HepG2 (cell line): Measurements from ENCODE around the gene UBE2Q1. TPM values are rescaled to one million over a fixed set of nuclear protein-coding genes. Genes with fewer than 3 reads are reported as not detected.
A peak's percentile ranks its signal among the peaks of the same experiment; 100 is the strongest.

Experiments
- ARID2 ChIP-seq: sonication (generic); formaldehyde crosslinking; IDR thresholded peaks from 2 replicates; pipeline ENCODE4 v1.8.1; 2022; ENCODE audit warnings: mild to moderate bottlenecking, missing genetic modification reagents, borderline replicate concordance
- FOXK2 ChIP-seq: fragments of 450-650 bp; IDR thresholded peaks from 2 replicates; pipeline ENCODE4 v1.6.1; 2016
- HMG20A ChIP-seq: IDR thresholded peaks from 2 replicates; pipeline ENCODE4 v1.6.1; 2016; ENCODE audit warnings: borderline replicate concordance
- HNF4G ChIP-seq, 2 experiments: sonication (generic) in 1 of 2; formaldehyde crosslinking in 1 of 2; IDR thresholded peaks; 2 replicates each; pipeline versions ENCODE4 v1.4.0 to v1.6.1; 2011 to 2020; ENCODE audit warnings: borderline replicate concordance in 2 of 2, low read depth in 2 of 2, mild to moderate bottlenecking in 2 of 2, low read length in 1 of 2, missing genetic modification reagents in 1 of 2, moderate library complexity in 1 of 2
- MATR3 ChIP-seq: sonication (generic); formaldehyde crosslinking; IDR thresholded peaks from 2 replicates; pipeline ENCODE4 v1.4.0; 2020; ENCODE audit warnings: missing genetic modification reagents
- NRL ChIP-seq: sonication (generic); formaldehyde crosslinking; IDR thresholded peaks from 2 replicates; pipeline ENCODE4 v1.5.0; 2020; ENCODE audit warnings: missing genetic modification reagents, mild to moderate bottlenecking, moderate library complexity, borderline replicate concordance
- PHF5A ChIP-seq: IDR thresholded peaks from one replicate; pipeline ENCODE4 v1.6.1; 2018; ENCODE audit warnings: low read depth, missing genetic modification reagents; ENCODE audit not compliant: unreplicated experiment
- RFXAP ChIP-seq: sonication (generic); formaldehyde crosslinking; IDR thresholded peaks from 2 replicates; pipeline ENCODE4 v1.4.0; 2020; ENCODE audit warnings: missing genetic modification reagents, borderline replicate concordance
- SETDB1 ChIP-seq: sonication (generic); formaldehyde crosslinking; IDR thresholded peaks from 2 replicates; pipeline ENCODE4 v1.5.1; 2020; ENCODE audit warnings: missing genetic modification reagents, mild to moderate bottlenecking, borderline replicate concordance
- ZNF121 ChIP-seq: sonication (generic); formaldehyde crosslinking; IDR thresholded peaks from 2 replicates; pipeline ENCODE4 v1.5.0; 2020; ENCODE audit warnings: mild to moderate bottlenecking, missing genetic modification reagents
- ZNF367 ChIP-seq: sonication (generic); formaldehyde crosslinking; IDR thresholded peaks from 2 replicates; pipeline ENCODE4 v1.4.0; 2020; ENCODE audit warnings: missing genetic modification reagents, borderline replicate concordance
- ZNF501 ChIP-seq: sonication (generic); formaldehyde crosslinking; IDR thresholded peaks from 2 replicates; pipeline ENCODE4 v1.5.1; 2020; ENCODE audit warnings: mild to moderate bottlenecking, moderate library complexity, missing genetic modification reagents
- ZNF569 ChIP-seq: sonication (generic); formaldehyde crosslinking; IDR thresholded peaks from 2 replicates; pipeline ENCODE4 v1.5.0; 2020; ENCODE audit warnings: mild to moderate bottlenecking, missing genetic modification reagents, moderate library complexity, borderline replicate concordance
- ZNF670 ChIP-seq: sonication (generic); formaldehyde crosslinking; IDR thresholded peaks from 2 replicates; pipeline ENCODE4 v1.8.0; 2022; ENCODE audit warnings: mild to moderate bottlenecking, missing genetic modification reagents, borderline replicate concordance
- ZNF772 ChIP-seq: sonication (generic); formaldehyde crosslinking; IDR thresholded peaks from 2 replicates; pipeline ENCODE4 v1.5.0; 2020; ENCODE audit warnings: mild to moderate bottlenecking, missing genetic modification reagents
- polyA plus RNA-seq, 8 experiments: library from polyadenylated mRNA; depleted of rRNA in 3 of 8; stranded (reverse) in 7 of 8; unstranded in 1 of 8; fragments of >200 nt; fragmentation: Illumina TruSeq in 4 of 8; extraction: Trizol in 4 of 8; gene quantifications; 2 replicates each; pipeline versions ENCODE4 v1.2.1 to v1.2.3, GENCODE V29; 2011 to 2016; ENCODE audit warnings: low read depth in 4 of 8, missing spikeins in 1 of 8, mixed read lengths in 1 of 8; ENCODE audit not compliant: insufficient read depth in 1 of 8
- total RNA-seq, 5 experiments: library from RNA; depleted of rRNA; stranded (reverse); fragments of >200 nt; fragmentation: Illumina TruSeq; extraction: Trizol; gene quantifications; 2 replicates each; pipeline ENCODE4 v1.2.3, GENCODE V29; 2016; ENCODE audit warnings: low read depth in 1 of 5
- TF ChIP-seq, protein P1 (sequence below): sonication (generic); formaldehyde crosslinking; IDR thresholded peaks from 2 replicates; pipeline ENCODE4 v1.4.0; 2020; ENCODE audit warnings: missing genetic modification reagents
- TF ChIP-seq, protein P2 (sequence below): fragments of 450-650 bp; IDR thresholded peaks from 2 replicates; pipeline ENCODE4 v1.6.1; 2017; ENCODE audit warnings: mild to moderate bottlenecking
- TF ChIP-seq, protein P3 (sequence below): sonication (generic); formaldehyde crosslinking; IDR thresholded peaks from 2 replicates; pipeline ENCODE4 v1.8.0; 2022; ENCODE audit warnings: missing genetic modification reagents, mild to moderate bottlenecking, borderline replicate concordance
- TF ChIP-seq, protein P4 (sequence below): sonication (generic); formaldehyde crosslinking; IDR thresholded peaks from 2 replicates; pipeline ENCODE4 v1.5.0; 2020; ENCODE audit warnings: mild to moderate bottlenecking, missing genetic modification reagents, moderate library complexity

Gene UBE2Q1
- total and polyA plus RNA-seq, 2 of the 13 experiments (the other 11 are each of a cell fraction or from before 2014, with no cell fraction given), result 11.7 to 41.7 TPM

DNA sequence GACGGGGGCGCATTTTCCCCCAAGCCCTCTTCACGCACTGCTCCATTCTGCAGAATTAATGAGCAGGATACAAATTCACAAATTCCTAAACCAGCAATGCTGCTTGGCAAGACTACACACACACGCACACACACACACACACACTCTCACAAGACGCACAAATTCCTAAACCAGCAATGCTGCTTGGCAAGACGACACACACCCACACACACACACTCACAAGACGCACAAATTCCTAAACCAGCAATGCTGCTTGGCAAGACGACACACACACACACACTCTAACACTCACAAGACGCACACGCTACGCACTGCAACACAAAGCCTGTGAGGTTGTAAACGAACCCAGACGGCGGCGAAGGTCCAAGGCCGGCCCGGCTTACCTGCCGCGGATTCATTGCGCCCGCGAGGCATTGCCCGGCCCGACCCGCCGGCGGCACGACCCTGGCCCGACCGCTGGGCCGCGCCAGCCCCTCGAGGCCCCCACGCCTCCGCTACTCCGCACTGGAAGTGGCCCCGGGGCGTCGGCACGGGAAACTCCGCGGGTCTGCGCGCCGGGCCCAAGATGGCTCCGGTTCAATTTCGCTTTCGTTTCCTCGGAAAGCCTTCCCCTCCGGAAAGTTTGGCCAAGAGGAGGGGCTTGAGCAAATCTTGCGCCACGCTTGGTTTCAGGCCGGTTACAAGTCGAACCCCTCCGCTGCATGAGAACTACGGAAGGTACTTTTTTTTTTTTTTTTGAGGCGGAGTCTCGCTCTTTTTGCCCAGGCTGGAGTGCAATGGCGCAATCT, 49.3 kb upstream of the UBE2Q1 start, which contains the start of gene ADAR (continued):
- TF ChIP-seq ZNF501, result 0 out of 2 replicates have a peak, but pooled peaks have one; percentile 11
- TF ChIP-seq PHF5A (CRISPR knock-in tag), result no peak
- TF ChIP-seq ARID2, result no peak
- TF ChIP-seq MATR3 (CRISPR knock-in tag), result no peak
- no peak for TF ChIP-seq ZNF367
- peak; percentile 38; the same call in 1 of the 2 replicates for TF ChIP-seq HNF4G (IDR thresholded peaks at IDR 0.05; ENCODE audit: borderline replicate concordance, low read depth, low read length)
- TF ChIP-seq HNF4G (CRISPR knock-in tag; IDR thresholded peaks at IDR 0.05; ENCODE audit: borderline replicate concordance, low read depth), result no peak
- TF ChIP-seq ZNF772 (CRISPR knock-in tag), result no peak
- no peak for TF ChIP-seq NRL (CRISPR knock-in tag)
- no peak for TF ChIP-seq ZNF569
- TF ChIP-seq, protein P1, sequence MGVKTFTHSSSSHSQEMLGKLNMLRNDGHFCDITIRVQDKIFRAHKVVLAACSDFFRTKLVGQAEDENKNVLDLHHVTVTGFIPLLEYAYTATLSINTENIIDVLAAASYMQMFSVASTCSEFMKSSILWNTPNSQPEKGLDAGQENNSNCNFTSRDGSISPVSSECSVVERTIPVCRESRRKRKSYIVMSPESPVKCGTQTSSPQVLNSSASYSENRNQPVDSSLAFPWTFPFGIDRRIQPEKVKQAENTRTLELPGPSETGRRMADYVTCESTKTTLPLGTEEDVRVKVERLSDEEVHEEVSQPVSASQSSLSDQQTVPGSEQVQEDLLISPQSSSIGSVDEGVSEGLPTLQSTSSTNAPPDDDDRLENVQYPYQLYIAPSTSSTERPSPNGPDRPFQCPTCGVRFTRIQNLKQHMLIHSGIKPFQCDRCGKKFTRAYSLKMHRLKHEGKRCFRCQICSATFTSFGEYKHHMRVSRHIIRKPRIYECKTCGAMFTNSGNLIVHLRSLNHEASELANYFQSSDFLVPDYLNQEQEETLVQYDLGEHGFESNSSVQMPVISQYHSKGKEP (CRISPR knock-in tag), result no peak
- no peak for TF ChIP-seq SETDB1 (CRISPR knock-in tag)
- TF ChIP-seq, protein P2, sequence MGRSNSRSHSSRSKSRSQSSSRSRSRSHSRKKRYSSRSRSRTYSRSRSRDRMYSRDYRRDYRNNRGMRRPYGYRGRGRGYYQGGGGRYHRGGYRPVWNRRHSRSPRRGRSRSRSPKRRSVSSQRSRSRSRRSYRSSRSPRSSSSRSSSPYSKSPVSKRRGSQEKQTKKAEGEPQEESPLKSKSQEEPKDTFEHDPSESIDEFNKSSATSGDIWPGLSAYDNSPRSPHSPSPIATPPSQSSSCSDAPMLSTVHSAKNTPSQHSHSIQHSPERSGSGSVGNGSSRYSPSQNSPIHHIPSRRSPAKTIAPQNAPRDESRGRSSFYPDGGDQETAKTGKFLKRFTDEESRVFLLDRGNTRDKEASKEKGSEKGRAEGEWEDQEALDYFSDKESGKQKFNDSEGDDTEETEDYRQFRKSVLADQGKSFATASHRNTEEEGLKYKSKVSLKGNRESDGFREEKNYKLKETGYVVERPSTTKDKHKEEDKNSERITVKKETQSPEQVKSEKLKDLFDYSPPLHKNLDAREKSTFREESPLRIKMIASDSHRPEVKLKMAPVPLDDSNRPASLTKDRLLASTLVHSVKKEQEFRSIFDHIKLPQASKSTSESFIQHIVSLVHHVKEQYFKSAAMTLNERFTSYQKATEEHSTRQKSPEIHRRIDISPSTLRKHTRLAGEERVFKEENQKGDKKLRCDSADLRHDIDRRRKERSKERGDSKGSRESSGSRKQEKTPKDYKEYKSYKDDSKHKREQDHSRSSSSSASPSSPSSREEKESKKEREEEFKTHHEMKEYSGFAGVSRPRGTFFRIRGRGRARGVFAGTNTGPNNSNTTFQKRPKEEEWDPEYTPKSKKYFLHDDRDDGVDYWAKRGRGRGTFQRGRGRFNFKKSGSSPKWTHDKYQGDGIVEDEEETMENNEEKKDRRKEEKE, result no peak
- TF ChIP-seq, protein P3, sequence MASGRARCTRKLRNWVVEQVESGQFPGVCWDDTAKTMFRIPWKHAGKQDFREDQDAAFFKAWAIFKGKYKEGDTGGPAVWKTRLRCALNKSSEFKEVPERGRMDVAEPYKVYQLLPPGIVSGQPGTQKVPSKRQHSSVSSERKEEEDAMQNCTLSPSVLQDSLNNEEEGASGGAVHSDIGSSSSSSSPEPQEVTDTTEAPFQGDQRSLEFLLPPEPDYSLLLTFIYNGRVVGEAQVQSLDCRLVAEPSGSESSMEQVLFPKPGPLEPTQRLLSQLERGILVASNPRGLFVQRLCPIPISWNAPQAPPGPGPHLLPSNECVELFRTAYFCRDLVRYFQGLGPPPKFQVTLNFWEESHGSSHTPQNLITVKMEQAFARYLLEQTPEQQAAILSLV, result peak; percentile 67; the same call in 1 of the 2 replicates
- no peak for TF ChIP-seq ZNF121 (CRISPR knock-in tag)
- TF ChIP-seq, protein P4, sequence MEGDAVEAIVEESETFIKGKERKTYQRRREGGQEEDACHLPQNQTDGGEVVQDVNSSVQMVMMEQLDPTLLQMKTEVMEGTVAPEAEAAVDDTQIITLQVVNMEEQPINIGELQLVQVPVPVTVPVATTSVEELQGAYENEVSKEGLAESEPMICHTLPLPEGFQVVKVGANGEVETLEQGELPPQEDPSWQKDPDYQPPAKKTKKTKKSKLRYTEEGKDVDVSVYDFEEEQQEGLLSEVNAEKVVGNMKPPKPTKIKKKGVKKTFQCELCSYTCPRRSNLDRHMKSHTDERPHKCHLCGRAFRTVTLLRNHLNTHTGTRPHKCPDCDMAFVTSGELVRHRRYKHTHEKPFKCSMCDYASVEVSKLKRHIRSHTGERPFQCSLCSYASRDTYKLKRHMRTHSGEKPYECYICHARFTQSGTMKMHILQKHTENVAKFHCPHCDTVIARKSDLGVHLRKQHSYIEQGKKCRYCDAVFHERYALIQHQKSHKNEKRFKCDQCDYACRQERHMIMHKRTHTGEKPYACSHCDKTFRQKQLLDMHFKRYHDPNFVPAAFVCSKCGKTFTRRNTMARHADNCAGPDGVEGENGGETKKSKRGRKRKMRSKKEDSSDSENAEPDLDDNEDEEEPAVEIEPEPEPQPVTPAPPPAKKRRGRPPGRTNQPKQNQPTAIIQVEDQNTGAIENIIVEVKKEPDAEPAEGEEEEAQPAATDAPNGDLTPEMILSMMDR (CRISPR knock-in tag), result peak; percentile 39
- no peak for TF ChIP-seq RFXAP (CRISPR knock-in tag)
- no peak for TF ChIP-seq ZNF670 (CRISPR knock-in tag)
- no peak for TF ChIP-seq HMG20A
- TF ChIP-seq FOXK2, result no peak
